Neuronal stem cell (in vitro differentiated cells): ENCODE measurements around the gene CFD.

Source experiments
- DNase-seq: peaks from one replicate; pipeline ENCODE4 v3.0.0-alpha.2; 2013; ENCODE audit warnings: low spot score
- H2AFZ ChIP-seq: one replicate; pipeline ENCODE4 v1.6.1; 2013; ENCODE audit warnings: mild to moderate bottlenecking, low read length, inconsistent platforms
- H2AK5ac ChIP-seq: 2 replicates; pipeline ENCODE4 v1.6.1; 2013; ENCODE audit warnings: low read depth, mild to moderate bottlenecking, inconsistent platforms, low read length, moderate library complexity, mixed read lengths
- H2BK120ac ChIP-seq: 2 replicates; pipeline ENCODE4 v1.6.1; 2013; ENCODE audit warnings: low read depth, mild to moderate bottlenecking, inconsistent platforms, low read length, moderate library complexity, mixed read lengths
- H2BK12ac ChIP-seq: one replicate; pipeline ENCODE4 v1.6.1; 2013; ENCODE audit warnings: low read length, inconsistent platforms
- H2BK15ac ChIP-seq: 2 replicates; pipeline ENCODE4 v1.6.1; 2013; ENCODE audit warnings: mild to moderate bottlenecking, low read length, inconsistent platforms, mixed read lengths
- H2BK5ac ChIP-seq: one replicate; pipeline ENCODE4 v1.6.1; 2013; ENCODE audit warnings: inconsistent platforms, mild to moderate bottlenecking, low read length, moderate library complexity
- H3K14ac ChIP-seq: one replicate; pipeline ENCODE4 v1.6.1; 2013; ENCODE audit warnings: low read length, inconsistent platforms
- H3K18ac ChIP-seq: 2 replicates; pipeline ENCODE4 v1.6.1; 2013; ENCODE audit warnings: low read length, inconsistent platforms
- H3K23ac ChIP-seq: 2 replicates; pipeline ENCODE4 v1.6.1; 2013; ENCODE audit warnings: low read depth, mild to moderate bottlenecking, mixed read lengths, low read length, inconsistent platforms; ENCODE audit not compliant: poor library complexity
- H3K27ac ChIP-seq: replicated peaks from 3 replicates; pipeline ENCODE4 v1.5.1; 2013; ENCODE audit warnings: low read length, inconsistent platforms
- H3K27me3 ChIP-seq, 3 experiments: 2 replicates each; pipeline ENCODE4 v1.6.1; 2013; ENCODE audit warnings: low read length in 3 of 3, mild to moderate bottlenecking in 2 of 3, inconsistent platforms in 1 of 3, low read depth in 1 of 3, mixed read lengths in 1 of 3, moderate library complexity in 1 of 3; ENCODE audit not compliant: control insufficient read depth in 3 of 3, insufficient read depth in 3 of 3
- H3K36me3 ChIP-seq, 2 donors: replicated peaks in 1 of 2; 2 replicates each; pipeline ENCODE4 v1.6.1; 2013; ENCODE audit warnings: low read length in 2 of 2; ENCODE audit not compliant: control insufficient read depth in 2 of 2, insufficient read depth in 2 of 2
- H3K4ac ChIP-seq: 2 replicates; pipeline ENCODE4 v1.6.1; 2013; ENCODE audit warnings: inconsistent platforms, mild to moderate bottlenecking, low read length, moderate library complexity
- H3K4me1 ChIP-seq, 2 donors: 1 replicate in 1 of 2; 2 replicates in 1 of 2; pipeline ENCODE4 v1.6.1; 2013; ENCODE audit warnings: low read length in 2 of 2, low read depth in 1 of 2; ENCODE audit not compliant: control insufficient read depth in 2 of 2, insufficient read depth in 1 of 2
- H3K4me2 ChIP-seq: one replicate; pipeline ENCODE4 v1.6.1; 2013; ENCODE audit warnings: mild to moderate bottlenecking, low read length, inconsistent platforms; ENCODE audit not compliant: insufficient read depth, poor library complexity, severe bottlenecking
- H3K4me3 ChIP-seq, 2 donors: 2 replicates each; pipeline ENCODE4 v1.5.1; 2013; ENCODE audit warnings: low read length in 2 of 2, mild to moderate bottlenecking in 2 of 2, inconsistent platforms in 1 of 2, moderate library complexity in 1 of 2
- H3K79me1 ChIP-seq: one replicate; pipeline ENCODE4 v1.6.1; 2013; ENCODE audit warnings: low read depth, mild to moderate bottlenecking, inconsistent platforms, low read length, moderate library complexity
- H3K9ac ChIP-seq: one replicate; pipeline ENCODE4 v1.6.1; 2013; ENCODE audit warnings: mild to moderate bottlenecking, low read depth, low read length, inconsistent platforms; ENCODE audit not compliant: poor library complexity
- H3K9me3 ChIP-seq, 2 donors: replicated peaks in 1 of 2; 2 replicates each; pipeline versions ENCODE3 to v1.6.1; 2013; ENCODE audit warnings: low read length in 2 of 2, mild to moderate bottlenecking in 2 of 2, inconsistent platforms in 1 of 2, low read depth in 1 of 2, mixed read lengths in 1 of 2, moderate library complexity in 1 of 2; ENCODE audit not compliant: control insufficient read depth in 2 of 2, insufficient read depth in 1 of 2
- H4K8ac ChIP-seq: one replicate; pipeline ENCODE4 v1.6.1; 2013; ENCODE audit warnings: low read depth, mild to moderate bottlenecking, inconsistent platforms, low read length, moderate library complexity
- H4K91ac ChIP-seq: one replicate; pipeline ENCODE4 v1.6.1; 2013; ENCODE audit warnings: low read length, low read depth, mild to moderate bottlenecking, inconsistent platforms; ENCODE audit not compliant: poor library complexity
- WGBS, 2 donors: extraction: QIAGEN DNeasy Blood & Tissue Kit; methylation state at CpG; one replicate each; pipeline ENCODE4 v1.1.7; 2013; ENCODE audit warnings: missing lambda C conversion rate in 2 of 2, mixed read lengths in 1 of 2; ENCODE audit not compliant: insufficient read length in 2 of 2, insufficient replicate concordance in 1 of 2; ENCODE audit errors: extremely low coverage in 2 of 2; 5-methylcytosine and 5-hydroxymethylcytosine counted together

Gene CFD

GRCh38 chr19:869245-870177 is 10.0 kb downstream of the CFD start:
- no peak for DNase-seq
- Histone ChIP-seq H3K27me3 (no peaks in the 10 kb centered on the region), H2BK120ac (no peak overlapping the region), H3K4ac (no peak overlapping the region), H3K9ac (no peak overlapping the region), H3K9me3 (no peaks in the 10 kb centered on the region), H2AK5ac (no peak overlapping the region), H2AFZ (no peak overlapping the region), H4K8ac (no peak overlapping the region), H2BK15ac (no peak overlapping the region), H3K36me3 (peaks cover 28 to 58% of the 10 kb centered on the region in 2 donors), H3K18ac (no peak overlapping the region), H2BK12ac (no peak overlapping the region), H3K14ac (no peak overlapping the region), H4K91ac (no peak overlapping the region), H3K23ac (peak overlapping the region; percentile 68), H3K4me2 (no peak overlapping the region), H3K4me1 (peaks cover 0 to 5% of the 10 kb centered on the region in 2 donors), H3K79me1 (peaks cover 4% of the 10 kb centered on the region), H3K4me3 (no peak overlapping the region), H2BK5ac (no peak overlapping the region), H3K27ac (no peak overlapping the region)
- no CpG with 5 or more reads among the region's 29 CpGs for WGBS, 2 donors

GRCh38 chr19:870314-870713 is 10.8 kb downstream of the CFD start:
- no peak for DNase-seq
- Histone ChIP-seq H3K14ac (no peak overlapping the region), H2BK120ac (no peak overlapping the region), H2BK15ac (no peak overlapping the region), H2AFZ (no peak overlapping the region), H3K27me3 (no peaks in the 10 kb centered on the region), H4K91ac (no peak overlapping the region), H3K36me3 (peaks cover 31 to 63% of the 10 kb centered on the region in 2 donors), H3K9ac (no peak overlapping the region), H2BK12ac (no peak overlapping the region), H3K4me3 (no peak overlapping the region), H2BK5ac (no peak overlapping the region), H3K4me1 (peaks cover 0 to 3% of the 10 kb centered on the region in 2 donors), H3K4ac (no peak overlapping the region), H3K79me1 (peaks cover 4% of the 10 kb centered on the region), H3K23ac (no peak overlapping the region), H3K4me2 (no peak overlapping the region), H3K9me3 (no peaks in the 10 kb centered on the region), H4K8ac (no peak overlapping the region), H2AK5ac (no peak overlapping the region), H3K18ac (no peak overlapping the region), H3K27ac (no peak overlapping the region)
- no CpG with 5 or more reads among the region's 8 CpGs for WGBS, 2 donors

- H3K18ac ChIP-seq = no peak overlapping the region
- H3K4me1 ChIP-seq = peaks cover 0 to 3% of the 10 kb centered on the region in 2 donors
- peaks cover 37 to 70% of the 10 kb centered on the region in 2 donors for H3K36me3 ChIP-seq
- H2BK120ac ChIP-seq = no peak overlapping the region
- H3K27me3 ChIP-seq = no peaks in the 10 kb centered on the region
- no peaks in the 10 kb centered on the region for H3K9me3 ChIP-seq
- H4K91ac ChIP-seq = no peak overlapping the region
- peaks cover 4% of the 10 kb centered on the region for H3K79me1 ChIP-seq
- H3K9ac ChIP-seq = no peak overlapping the region
- H4K8ac ChIP-seq = no peak overlapping the region
- no peak overlapping the region for H2BK12ac ChIP-seq
- no peak overlapping the region for H3K14ac ChIP-seq
- no peak overlapping the region for H2BK15ac ChIP-seq
- no peak overlapping the region for H3K27ac ChIP-seq
- H2AFZ ChIP-seq = no peak overlapping the region
- no CpG with 5 or more reads among the region's 28 CpGs for WGBS, 2 donors
- peak overlapping the region; percentile 6 for H3K23ac ChIP-seq
- H3K4ac ChIP-seq = no peak overlapping the region
- H2AK5ac ChIP-seq = no peak overlapping the region
- no peak for DNase-seq
- no peak overlapping the region for H3K4me2 ChIP-seq
- no peak overlapping the region for H3K4me3 ChIP-seq
- no peak overlapping the region for H2BK5ac ChIP-seq
These were observed 11.5 kb downstream of the CFD start for GRCh38 chr19:870963-871401.

- peaks cover 7% of the 10 kb centered on the region for H3K79me1 ChIP-seq
- H2BK5ac ChIP-seq = peak overlapping the region; percentile 82
- peak overlapping the region; percentile 92 for H2AK5ac ChIP-seq
- no peak overlapping the region for H4K8ac ChIP-seq
- H3K18ac ChIP-seq = peak overlapping the region; percentile 85
- no peak overlapping the region for H3K4ac ChIP-seq
- H2BK12ac ChIP-seq = no peak overlapping the region
- H3K27me3 ChIP-seq = no peaks in the 10 kb centered on the region
- no peak overlapping the region for H3K14ac ChIP-seq
- H2BK15ac ChIP-seq = peak overlapping the region; percentile 75
- H3K9me3 ChIP-seq = no peaks in the 10 kb centered on the region
- no peak for DNase-seq
- H2BK120ac ChIP-seq = no peak overlapping the region
- peak overlapping the region; percentile 65 for H3K23ac ChIP-seq
- H3K36me3 ChIP-seq = peaks cover 40 to 76% of the 10 kb centered on the region in 2 donors
- no peak overlapping the region for H4K91ac ChIP-seq
- no peak overlapping the region for H3K4me3 ChIP-seq
- peaks cover 0 to 3% of the 10 kb centered on the region in 2 donors for H3K4me1 ChIP-seq
- H3K4me2 ChIP-seq = no peak overlapping the region
- peak overlapping the region; percentile 46 for H3K27ac ChIP-seq
- H2AFZ ChIP-seq = no peak overlapping the region
- peak overlapping the region; percentile 4 for H3K9ac ChIP-seq
- WGBS, 2 donors = no CpG with 5 or more reads among the region's 33 CpGs
These were observed 12.2 kb downstream of the CFD start for GRCh38 chr19:871446-872265.
